Nephron progenitor cell (in vitro differentiated cells): ENCODE data around the gene PLXNA3.
A peak's percentile ranks its signal among the peaks of the same experiment; 100 is the strongest.

Source experiments
- DNase-seq: peaks from one replicate; pipeline ENCODE4 v3.0.0; 2021
- H3K27ac Mint-ChIP-seq: 2 replicates; pipeline ENCODE4 v1.8.0; 2021; ENCODE audit warnings: mild to moderate bottlenecking, moderate library complexity, mixed read lengths
- H3K27me3 Mint-ChIP-seq: 2 replicates; pipeline ENCODE4 v1.8.0; 2021; ENCODE audit warnings: mild to moderate bottlenecking, low read depth, mixed read lengths; ENCODE audit not compliant: poor library complexity
- H3K36me3 Mint-ChIP-seq: 2 replicates; pipeline ENCODE4 v1.8.0; 2021; ENCODE audit warnings: low read depth, mixed read lengths
- H3K4me1 Mint-ChIP-seq: 2 replicates; pipeline ENCODE4 v1.8.0; 2021; ENCODE audit warnings: mixed read lengths
- H3K4me3 Mint-ChIP-seq: 2 replicates; pipeline ENCODE4 v1.8.0; 2021; ENCODE audit warnings: mild to moderate bottlenecking, moderate library complexity, mixed read lengths
- H3K9me3 Mint-ChIP-seq: 2 replicates; pipeline ENCODE4 v1.8.0; 2021; ENCODE audit warnings: mild to moderate bottlenecking, moderate library complexity, mixed read lengths
- CTCF ChIP-seq: fragments of 200-600 bp; sonication (generic); IDR thresholded peaks from 2 replicates; pipeline ENCODE4 v1.5.0; 2021; ENCODE audit warnings: antibody characterized with exemption

Gene PLXNA3

GRCh38 chrX:154426916-154427770 is 30.9 kb upstream of the PLXNA3 start:
- Mint-ChIP-seq H3K27me3 (peaks cover 5% of the 10 kb centered on the region), H3K27ac (no peak overlapping the region), H3K4me1 (peaks cover 25% of the 10 kb centered on the region), H3K36me3 (peaks cover 8% of the 10 kb centered on the region), H3K9me3 (peaks cover 51% of the 10 kb centered on the region), H3K4me3 (no peak overlapping the region)
- no peak for DNase-seq
- no peak for TF ChIP-seq CTCF

DNA sequence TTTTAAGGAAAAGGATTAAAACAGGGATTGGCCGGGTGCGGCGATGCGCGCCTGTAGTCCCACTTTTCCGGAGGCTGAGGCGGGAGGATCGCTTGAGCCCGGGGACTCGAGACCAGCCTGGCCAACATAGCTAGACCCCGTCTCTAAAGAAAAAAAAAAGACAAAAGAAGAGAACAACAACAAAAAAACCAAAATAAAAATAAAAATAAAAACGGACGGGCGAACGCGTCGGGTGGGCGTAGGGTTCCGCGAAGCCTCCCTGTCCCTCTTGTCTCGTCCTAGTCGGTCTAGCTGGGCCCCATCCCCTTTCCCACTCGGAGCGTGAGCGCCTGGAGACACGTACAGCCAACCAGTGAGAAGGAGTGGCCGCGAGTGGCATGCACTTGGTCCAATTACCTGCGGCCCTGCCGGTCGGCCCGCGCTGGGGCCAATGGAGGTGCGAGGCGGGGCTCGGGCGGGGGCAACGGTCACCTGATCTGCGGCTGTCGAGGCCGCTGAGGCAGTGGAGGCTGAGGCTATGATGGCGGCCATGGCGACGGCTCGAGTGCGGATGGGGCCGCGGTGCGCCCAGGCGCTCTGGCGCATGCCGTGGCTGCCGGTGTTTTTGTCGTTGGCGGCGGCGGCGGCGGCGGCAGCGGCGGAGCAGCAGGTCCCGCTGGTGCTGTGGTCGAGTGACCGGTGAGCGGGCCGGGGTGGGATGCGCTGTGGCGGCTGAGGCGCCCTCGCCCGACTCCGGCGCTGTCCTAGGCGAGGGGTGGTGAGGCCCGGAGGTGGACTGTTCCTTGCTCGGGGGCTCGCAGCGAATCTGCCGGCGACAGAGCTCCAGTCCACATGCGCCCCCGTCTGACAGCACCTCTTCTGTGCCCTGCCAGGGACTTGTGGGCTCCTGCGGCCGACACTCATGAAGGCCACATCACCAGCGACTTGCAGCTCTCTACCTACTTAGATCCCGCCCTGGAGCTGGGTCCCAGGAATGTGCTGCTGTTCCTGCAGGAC is 29.6 kb upstream of the PLXNA3 start, which contains the start of gene ATP6AP1:
ATP6AP1 (plus strand) TSS at position 502 of the 996 bp plus-strand sequence; CDS start at position 518, 16 bp downstream.
- Mint-ChIP-seq H3K4me3 (peak within 1 kb of the TSS; percentile 80), H3K27ac (no peak within 1 kb of the TSS), H3K27me3 (peaks cover 8% of the 10 kb centered on the region), H3K9me3 (peaks cover 58% of the 10 kb centered on the region), H3K4me1 (peaks cover 25% of the 10 kb centered on the region), H3K36me3 (peaks cover 12% of the 10 kb centered on the region)
- TF ChIP-seq CTCF, result no peak
- DNase-seq, result peak; percentile 83

GRCh38 chrX:154429711-154430110 is 28.4 kb upstream of the PLXNA3 start:
- Mint-ChIP-seq H3K36me3 (peaks cover 18% of the 10 kb centered on the region), H3K4me3 (peak overlapping the region; percentile 80), H3K4me1 (peaks cover 25% of the 10 kb centered on the region), H3K27ac (no peak overlapping the region), H3K27me3 (peaks cover 8% of the 10 kb centered on the region), H3K9me3 (peaks cover 58% of the 10 kb centered on the region)
- no peak for DNase-seq
- TF ChIP-seq CTCF, result no peak

- Mint-ChIP-seq H3K27ac (peak overlapping the region; percentile 73), H3K4me3 (peak overlapping the region; percentile 65), H3K9me3 (peaks cover 58% of the 10 kb centered on the region), H3K27me3 (peaks cover 8% of the 10 kb centered on the region), H3K4me1 (peaks cover 25% of the 10 kb centered on the region), H3K36me3 (peaks cover 19% of the 10 kb centered on the region)
- TF ChIP-seq CTCF, result no peak
- DNase-seq, result no peak
Observed at GRCh38 chrX:154430479-154430878, 27.6 kb upstream of the PLXNA3 start.

DNA sequence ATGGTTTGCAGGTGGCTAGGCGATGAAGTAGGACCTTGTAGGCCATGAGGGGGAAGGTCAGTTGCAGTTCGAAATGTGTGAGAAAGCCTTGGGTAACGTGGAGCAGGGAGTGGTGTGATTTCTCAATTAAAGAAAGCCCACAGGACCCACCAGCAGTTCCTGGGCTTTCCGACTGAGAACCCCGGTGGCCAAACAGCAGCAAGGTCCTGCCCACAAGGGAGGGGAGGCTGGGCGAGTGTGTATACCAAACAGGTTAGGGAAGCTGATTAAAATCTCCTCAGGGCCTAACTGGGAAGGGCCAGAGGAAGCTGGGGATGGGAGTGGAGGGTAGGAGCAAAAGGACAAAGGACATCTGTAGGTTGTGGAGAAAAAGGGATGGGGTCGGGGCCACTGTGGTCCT is 27.2 kb upstream of the PLXNA3 start:
- peak overlapping the region; percentile 65 for H3K4me3 Mint-ChIP-seq
- peaks cover 29% of the 10 kb centered on the region for H3K4me1 Mint-ChIP-seq
- H3K9me3 Mint-ChIP-seq, result peaks cover 63% of the 10 kb centered on the region
- H3K36me3 Mint-ChIP-seq, result peaks cover 24% of the 10 kb centered on the region
- H3K27me3 Mint-ChIP-seq, result peaks cover 9% of the 10 kb centered on the region
- DNase-seq, result no peak
- no peak for TF ChIP-seq CTCF
- H3K27ac Mint-ChIP-seq, result peak overlapping the region; percentile 73
